Esophagus squamous epithelium (tissue), 5 donors: Measurements from ENCODE around the gene DMTF1. TPM values are rescaled to one million over a fixed set of nuclear protein-coding genes. Genes with fewer than 3 reads are reported as not detected.

Experiments used
- DNase-seq: peaks from one replicate; lab custom pipeline; 2025; lab: John Stamatoyannopoulos, UW
- H3K27ac ChIP-seq, 4 donors: fragments of 200-600 bp; sonication (generic); one replicate each; pipeline ENCODE4 v1.5.1; 2016 to 2019; ENCODE audit warnings: mild to moderate bottlenecking in 1 of 4
- H3K27me3 ChIP-seq, 4 donors: fragments of 200-600 bp; sonication (generic); 1 replicate in 3 of 4; 2 replicates in 1 of 4; pipeline versions ENCODE4 v1.5.1 to v1.6.0; 2017 to 2021; ENCODE audit warnings: antibody characterized with exemption in 1 of 4
- H3K36me3 ChIP-seq, 3 donors: fragments of 200-600 bp; sonication (generic); one replicate each; pipeline ENCODE4 v1.5.1; 2016 to 2019
- H3K4me1 ChIP-seq, 3 donors: fragments of 200-600 bp; sonication (generic); one replicate each; pipeline ENCODE4 v1.5.1; 2017 to 2019
- H3K4me3 ChIP-seq, 4 donors: fragments of 200-600 bp; sonication (generic); 1 replicate in 3 of 4; 2 replicates in 1 of 4; pipeline ENCODE4 v1.5.1; 2016 to 2019; ENCODE audit warnings: mild to moderate bottlenecking in 2 of 4, moderate library complexity in 1 of 4
- H3K9me3 ChIP-seq, 3 donors: fragments of 200-600 bp; sonication (generic); one replicate each; pipeline ENCODE4 v1.5.1; 2016 to 2019
- CTCF ChIP-seq, 6 experiments: fragments of 450-650 bp in 4 of 6; fragments of 200-600 bp in 2 of 6; sonication (generic) in 2 of 6; IDR thresholded peaks; one replicate each; pipeline ENCODE4 v1.5.1; 2016 to 2019; ENCODE audit warnings: antibody characterized with exemption in 6 of 6, mild to moderate bottlenecking in 4 of 6, moderate library complexity in 4 of 6
- POLR2A ChIP-seq, 4 donors: fragments of 450-650 bp; IDR thresholded peaks; one replicate each; pipeline ENCODE4 v1.6.1; 2017; ENCODE audit warnings: antibody characterized with exemption in 4 of 4, mild to moderate bottlenecking in 4 of 4, moderate library complexity in 3 of 4
- WGBS, 2 donors: methylation state at CpG; one replicate each; pipeline ENCODE4 v1.1.5; 2018; 5-methylcytosine and 5-hydroxymethylcytosine counted together
- intact Hi-C: fragments of 100-400 bp; cut with DNase I; formaldehyde crosslinking; loops from one replicate; pipeline ENCODE4 v1.15.0; 2022
- total RNA-seq, 4 donors: library from RNA; depleted of rRNA; stranded (reverse); fragments of >200 nt; gene quantifications; one replicate each; pipeline ENCODE4 v1.1.0, GENCODE V29; 2016
- donor health status: DM: yes; HTN: yes; CAD: no.

Gene DMTF1
- total RNA-seq, 4 donors from 2014 or later: 16.5 to 75.2 (median 34.5) TPM

- WGBS, 2 donors: 59 to 60% methylated on average over 2 of the region's 2 CpGs
- intact Hi-C loops: no loop called here
- H3K4me3 ChIP-seq: no peak overlapping the region
- no peaks in the 10 kb centered on the region for H3K4me1 ChIP-seq
- no peak for DNase-seq
- no peaks in the 10 kb centered on the region for H3K9me3 ChIP-seq
- no peaks in the 10 kb centered on the region for H3K36me3 ChIP-seq
- H3K27ac ChIP-seq: no peak overlapping the region
- TF ChIP-seq CTCF (IDR thresholded peaks at IDR 0.05) (no peak), POLR2A (IDR thresholded peaks at IDR 0.05) (no peak)
- H3K27me3 ChIP-seq: no peaks in the 10 kb centered on the region
Observed at GRCh38 chr7:87144173-87144657, 8.0 kb upstream of the DMTF1 start.

- no peaks in the 10 kb centered on the region for H3K36me3 ChIP-seq
- H3K27me3 ChIP-seq: no peaks in the 10 kb centered on the region
- H3K4me1 ChIP-seq: peaks cover 0 to 9% (median 4%) of the 10 kb centered on the region in 3 donors
- no peak overlapping the region for H3K4me3 ChIP-seq
- intact Hi-C loops: loop anchor here (5.0 kb wide), 1 partner anchor 215 kb away; no protein-coding TSS in a partner anchor
- no peak for TF ChIP-seq CTCF (IDR thresholded peaks at IDR 0.05)
- no peak for TF ChIP-seq POLR2A (IDR thresholded peaks at IDR 0.05)
- H3K9me3 ChIP-seq: no peaks in the 10 kb centered on the region
- WGBS, 2 donors: 77 to 82% methylated on average over 12 to 14 of the region's 25 CpGs
- no peak for DNase-seq
- no peak overlapping the region for H3K27ac ChIP-seq
Observed at GRCh38 chr7:87146740-87147386, 5.4 kb upstream of the DMTF1 start.

GRCh38 chr7:87147500-87147899, 4.8 kb upstream of the DMTF1 start:
- no peak overlapping the region for H3K27ac ChIP-seq
- DNase-seq: no peak
- no peaks in the 10 kb centered on the region for H3K9me3 ChIP-seq
- H3K36me3 ChIP-seq: no peaks in the 10 kb centered on the region
- intact Hi-C loops: loop anchor here (5.0 kb wide), 1 partner anchor 215 kb away; no protein-coding TSS in a partner anchor
- WGBS, 2 donors: 82 to 91% methylated on average over 7 of the region's 7 CpGs
- H3K4me3 ChIP-seq: no peak overlapping the region
- TF ChIP-seq POLR2A (IDR thresholded peaks at IDR 0.05) (no peak), CTCF (IDR thresholded peaks at IDR 0.05) (no peak)
- no peaks in the 10 kb centered on the region for H3K27me3 ChIP-seq
- peaks cover 0 to 10% (median 4%) of the 10 kb centered on the region in 3 donors for H3K4me1 ChIP-seq

GRCh38 chr7:87148332-87148955, 3.8 kb upstream of the DMTF1 start:
- no peaks in the 10 kb centered on the region for H3K27me3 ChIP-seq
- no peak for DNase-seq
- H3K27ac ChIP-seq: no peak overlapping the region
- 17 to 38% methylated on average over 1 of the region's 1 CpG for WGBS, 2 donors
- peaks cover 0 to 11% (median 4%) of the 10 kb centered on the region in 3 donors for H3K4me1 ChIP-seq
- no peaks in the 10 kb centered on the region for H3K36me3 ChIP-seq
- TF ChIP-seq CTCF (IDR thresholded peaks at IDR 0.05) (peak in 5 of 6 experiments; percentile 27 to 53 (median 40)), POLR2A (IDR thresholded peaks at IDR 0.05) (no peak)
- H3K4me3 ChIP-seq: no peak overlapping the region
- H3K9me3 ChIP-seq: no peaks in the 10 kb centered on the region
- intact Hi-C loops: loop anchor here (5.0 kb wide), 1 partner anchor 216 kb away; no protein-coding TSS in a partner anchor
